HG03103 (cell line): ENCODE measurements around the gene SLC25A48.
A peak's percentile ranks its signal among the peaks of the same experiment; 100 is the strongest.

Experiments
- ATAC-seq: cut with Tn5 transposase; IDR thresholded peaks from one replicate; pipeline ENCODE4 v1.9.1; 2021; ENCODE audit warnings: low read depth; ENCODE audit not compliant: unreplicated experiment

Gene SLC25A48

GRCh38 chr5:135879591-135879990 lies 45.1 kb downstream of the SLC25A48 start:
- no peak for ATAC-seq

GRCh38 chr5:135880278-135880677 lies 45.8 kb downstream of the SLC25A48 start:
- ATAC-seq, result no peak

GRCh38 chr5:135880801-135881200 lies 46.3 kb downstream of the SLC25A48 start:
- ATAC-seq, result no peak

- no peak for ATAC-seq
Measured at GRCh38 chr5:135881244-135881643, 46.8 kb downstream of the SLC25A48 start.

GRCh38 chr5:135881819-135882218 lies 47.4 kb downstream of the SLC25A48 start:
- no peak for ATAC-seq

- no peak for ATAC-seq
Measured at GRCh38 chr5:135883026-135883425, 48.6 kb downstream of the SLC25A48 start.

GRCh38 chr5:135883441-135883840 lies 49.0 kb downstream of the SLC25A48 start:
- no peak for ATAC-seq

GRCh38 chr5:135885031-135885430 lies 50.6 kb downstream of the SLC25A48 start:
- no peak for ATAC-seq

GRCh38 chr5:135886136-135886535 lies 51.7 kb downstream of the SLC25A48 start:
- ATAC-seq, result no peak

GRCh38 chr5:135887447-135887864 lies 53.0 kb downstream of the SLC25A48 start:
- ATAC-seq, result peak; percentile 90

- no peak for ATAC-seq
Measured at GRCh38 chr5:135887881-135888614, 53.6 kb downstream of the SLC25A48 start.

GRCh38 chr5:135890296-135890695 lies 55.8 kb downstream of the SLC25A48 start:
- ATAC-seq, result no peak

- ATAC-seq, result no peak
Measured at GRCh38 chr5:135890867-135891266, 56.4 kb downstream of the SLC25A48 start.

GRCh38 chr5:135891268-135891667 lies 56.8 kb downstream of the SLC25A48 start:
- no peak for ATAC-seq

GRCh38 chr5:135891791-135892190 lies 57.3 kb downstream of the SLC25A48 start:
- ATAC-seq, result no peak

GRCh38 chr5:135894276-135894675 lies 59.8 kb downstream of the SLC25A48 start:
- ATAC-seq, result no peak

GRCh38 chr5:135894789-135895188 lies 60.3 kb downstream of the SLC25A48 start:
- ATAC-seq, result no peak

- no peak for ATAC-seq
Measured at GRCh38 chr5:135895474-135896006, 61.1 kb downstream of the SLC25A48 start, which contains the start of gene IL9. TSS of gene IL9 (minus strand) at chr5:135895841. CDS start at chr5:135895816, 25 bp downstream.

GRCh38 chr5:135898651-135899050 lies 64.2 kb downstream of the SLC25A48 start:
- no peak for ATAC-seq

GRCh38 chr5:135900276-135900675 lies 65.8 kb downstream of the SLC25A48 start:
- no peak for ATAC-seq

- ATAC-seq, result no peak
Measured at GRCh38 chr5:135901633-135902032, 67.2 kb downstream of the SLC25A48 start.

- ATAC-seq, result no peak
Measured at GRCh38 chr5:135905144-135905543, 70.7 kb downstream of the SLC25A48 start.
